HuH-7.5 (cell line): ENCODE results near the gene RHOT1.
"Not testable (repeated sequence)": the region's sequence is repeated elsewhere in the genome, so short reads cannot be mapped to it uniquely, and the experiment has no call there.

Experiments
- DNase-seq: peaks from one replicate; pipeline ENCODE4 v3.0.0; 2011; ENCODE audit warnings: low spot score

Gene RHOT1

GRCh38 chr17:32159586-32160438, 17.5 kb downstream of the RHOT1 start:
- DNase-seq, result no peak

GRCh38 chr17:32160526-32160925, 18.2 kb downstream of the RHOT1 start:
- DNase-seq, result no peak

- DNase-seq, result no peak
These were observed 18.7 kb downstream of the RHOT1 start for GRCh38 chr17:32161029-32161428.

GRCh38 chr17:32161506-32162365, 19.4 kb downstream of the RHOT1 start:
- no peak for DNase-seq

GRCh38 chr17:32174889-32175288, 32.6 kb downstream of the RHOT1 start:
- no peak for DNase-seq

GRCh38 chr17:32178679-32179078, 36.4 kb downstream of the RHOT1 start:
- DNase-seq, result not testable (repeated sequence)

- not testable (repeated sequence) for DNase-seq
These were observed 36.8 kb downstream of the RHOT1 start for GRCh38 chr17:32179103-32179502.

- DNase-seq, result not testable (repeated sequence)
These were observed 37.2 kb downstream of the RHOT1 start for GRCh38 chr17:32179526-32179925.

GRCh38 chr17:32180262-32180661, 38.0 kb downstream of the RHOT1 start:
- not testable (repeated sequence) for DNase-seq

- no peak for DNase-seq
These were observed 43.6 kb downstream of the RHOT1 start for GRCh38 chr17:32185875-32186274.

GRCh38 chr17:32187271-32187670, 45.0 kb downstream of the RHOT1 start:
- DNase-seq, result no peak

- DNase-seq, result no peak
These were observed 47.0 kb downstream of the RHOT1 start for GRCh38 chr17:32189343-32189742.

GRCh38 chr17:32191306-32191705, 49.0 kb downstream of the RHOT1 start:
- no peak for DNase-seq

GRCh38 chr17:32192379-32192778, 50.1 kb downstream of the RHOT1 start:
- no peak for DNase-seq

- DNase-seq, result no peak
These were observed 55.7 kb downstream of the RHOT1 start for GRCh38 chr17:32197987-32198386.

GRCh38 chr17:32206861-32207260, 64.6 kb downstream of the RHOT1 start:
- no peak for DNase-seq

GRCh38 chr17:32208436-32208835, 66.1 kb downstream of the RHOT1 start:
- DNase-seq, result no peak

GRCh38 chr17:32209608-32210007, 67.3 kb downstream of the RHOT1 start:
- no peak for DNase-seq

GRCh38 chr17:32211671-32212070, 69.4 kb downstream of the RHOT1 start:
- DNase-seq, result no peak

- no peak for DNase-seq
These were observed 73.4 kb downstream of the RHOT1 start for GRCh38 chr17:32215696-32216095.

- no peak for DNase-seq
These were observed 80.3 kb downstream of the RHOT1 start for GRCh38 chr17:32222621-32223020.

GRCh38 chr17:32223703-32224102, 81.4 kb downstream of the RHOT1 start:
- no peak for DNase-seq

- no peak for DNase-seq
These were observed 84.6 kb downstream of the RHOT1 start for GRCh38 chr17:32226886-32227285.
